Measurements from ENCODE around the gene PCGF3.
"Not testable (repeated sequence)": the region's sequence is repeated elsewhere in the genome, so short reads cannot be mapped to it uniquely, and the experiment has no call there.

PCGF3 gene

GRCh38 chr4:803884-804283, 98.3 kb downstream of the PCGF3 start:
- no peak for DNase-seq

- no peak for DNase-seq
Measured at GRCh38 chr4:804804-805203, 99.2 kb downstream of the PCGF3 start.

- not testable (repeated sequence) for DNase-seq
Measured at GRCh38 chr4:806979-807378, 101.3 kb downstream of the PCGF3 start.

GRCh38 chr4:807792-808191, 102.2 kb downstream of the PCGF3 start:
- DNase-seq = no peak

- DNase-seq = no peak
Measured at GRCh38 chr4:808860-809570, 103.4 kb downstream of the PCGF3 start.

GRCh38 chr4:813900-814299, 108.3 kb downstream of the PCGF3 start:
- DNase-seq = no peak

GRCh38 chr4:814312-814850, 108.7 kb downstream of the PCGF3 start:
- DNase-seq = no peak

GRCh38 chr4:815464-816146, 110.0 kb downstream of the PCGF3 start:
- DNase-seq = no peak

- no peak for DNase-seq
Measured at GRCh38 chr4:818106-818921, 112.7 kb downstream of the PCGF3 start.

- DNase-seq = no peak
Measured at GRCh38 chr4:819401-820229, 114.0 kb downstream of the PCGF3 start.
